H1 (cell line): ENCODE measurements around the gene RIMBP2. TPM values are rescaled to one million over a fixed set of nuclear protein-coding genes. Genes with fewer than 3 reads are reported as not detected.

ENCODE experiments used
- CTCF ChIA-PET: fragments of 300-600 bp; sonication (Branson Sonifier 250); formaldehyde crosslinking; loops from one replicate; lab custom pipeline; 2021; ENCODE audit not compliant: partially characterized antibody; lab: Charles Lee
- POLR2A ChIA-PET: fragments of 300-600 bp; sonication (Branson Sonifier 250); formaldehyde crosslinking; loops from one replicate; lab custom pipeline; 2021; ENCODE audit warnings: inconsistent platforms; ENCODE audit not compliant: partially characterized antibody; lab: Charles Lee
- DNase-seq, 2 experiments: peaks; one replicate each; pipeline versions ENCODE4 v3.0.0 to v3.0.0-alpha.2; 2010 to 2022; ENCODE audit warnings: low spot score in 2 of 2, low read depth in 1 of 2, mixed read lengths in 1 of 2
- FAIRE-seq: peaks from 2 replicates; lab custom pipeline; 2011; peaks lifted over from hg19 to GRCh38; lab: Jason Lieb, UNC
- H2AFZ ChIP-seq: 2 replicates; pipeline ENCODE4 v1.8.1; 2012; ENCODE audit warnings: low read length, inconsistent platforms
- H2AK5ac ChIP-seq: 2 replicates; pipeline ENCODE4 v1.6.1; 2013; ENCODE audit warnings: low read depth, low read length
- H2BK120ac ChIP-seq: replicated peaks from 2 replicates; pipeline ENCODE3; 2013; ENCODE audit warnings: low read depth, low read length, inconsistent platforms
- H2BK12ac ChIP-seq: 2 replicates; pipeline ENCODE4 v1.6.1; 2013; ENCODE audit warnings: low read depth, low read length
- H2BK15ac ChIP-seq: 2 replicates; pipeline ENCODE4 v1.6.1; 2013; ENCODE audit warnings: low read length
- H2BK20ac ChIP-seq: 2 replicates; pipeline ENCODE4 v1.6.1; 2013; ENCODE audit warnings: low read length
- H2BK5ac ChIP-seq: 2 replicates; pipeline ENCODE4 v1.6.1; 2013; ENCODE audit warnings: low read depth, low read length
- H3K14ac ChIP-seq: 2 replicates; pipeline ENCODE4 v1.6.1; 2013; ENCODE audit warnings: inconsistent platforms; ENCODE audit not compliant: insufficient read length
- H3K18ac ChIP-seq: 2 replicates; pipeline ENCODE4 v1.6.1; 2013; ENCODE audit warnings: low read length; ENCODE audit errors: extremely low read depth
- H3K23ac ChIP-seq: 2 replicates; pipeline ENCODE4 v1.6.1; 2013; ENCODE audit warnings: inconsistent platforms; ENCODE audit not compliant: insufficient read length
- H3K23me2 ChIP-seq: 2 replicates; pipeline ENCODE4 v1.6.1; 2013; ENCODE audit warnings: low read depth, low read length
- H3K27ac ChIP-seq: 2 replicates; pipeline ENCODE4 v1.6.1; 2011; ENCODE audit warnings: low read depth, low read length, inconsistent platforms
- H3K27me3 ChIP-seq, 4 experiments: replicated peaks in 1 of 4; 1 replicate in 1 of 4; 2 replicates in 3 of 4; pipeline versions ENCODE4 v1.6.1 to v1.8.1; 2011 to 2013; ENCODE audit warnings: low read length in 3 of 4, mild to moderate bottlenecking in 3 of 4, inconsistent platforms in 2 of 4, mixed read lengths in 2 of 4, moderate library complexity in 1 of 4; ENCODE audit not compliant: control insufficient read depth in 3 of 4, insufficient read depth in 3 of 4; ENCODE audit errors: extremely low read depth in 1 of 4
- H3K36me3 ChIP-seq, 4 experiments: 2 replicates each; pipeline versions ENCODE4 v1.6.1 to v1.8.1; 2011 to 2013; ENCODE audit warnings: mild to moderate bottlenecking in 4 of 4, low read length in 3 of 4, moderate library complexity in 2 of 4, control low read depth in 1 of 4, inconsistent platforms in 1 of 4; ENCODE audit not compliant: insufficient read depth in 4 of 4, control insufficient read depth in 2 of 4
- H3K4ac ChIP-seq: replicated peaks from 2 replicates; pipeline ENCODE3; 2013; ENCODE audit warnings: low read length, low read depth, mixed read lengths, inconsistent platforms; ENCODE audit not compliant: insufficient read length
- H3K4me1 ChIP-seq, 4 experiments: replicated peaks in 1 of 4; 1 replicate in 1 of 4; 2 replicates in 3 of 4; pipeline versions ENCODE4 v1.6.1 to v1.8.1; 2011 to 2013; ENCODE audit warnings: low read length in 3 of 4, inconsistent platforms in 2 of 4, mixed read lengths in 1 of 4; ENCODE audit not compliant: insufficient read depth in 4 of 4, control insufficient read depth in 3 of 4
- H3K4me2 ChIP-seq, 2 experiments: 2 replicates each; pipeline versions ENCODE4 v1.6.1 to v1.8.1; 2011 to 2013; ENCODE audit warnings: low read depth in 2 of 2, low read length in 2 of 2, control low read depth in 1 of 2, inconsistent platforms in 1 of 2, mild to moderate bottlenecking in 1 of 2; ENCODE audit not compliant: insufficient read depth in 1 of 2
- H3K4me3 ChIP-seq, 4 experiments: fragments of 200-600, 300-600 bp in 1 of 4; sonication (generic), shearing (Covaris generic), sonication (Bioruptor Twin) in 1 of 4; 2 replicates each; pipeline versions ENCODE4 v1.5.1 to v1.8.1; 2011 to 2016; ENCODE audit warnings: low read length in 4 of 4, low read depth in 3 of 4, control low read depth in 2 of 4, inconsistent platforms in 2 of 4, mild to moderate bottlenecking in 2 of 4, mixed read lengths in 1 of 4, moderate library complexity in 1 of 4; ENCODE audit not compliant: insufficient read depth in 2 of 4; ENCODE audit errors: extremely low read depth in 1 of 4
- H3K56ac ChIP-seq: replicated peaks from 2 replicates; pipeline ENCODE3; 2013; ENCODE audit warnings: low read depth, mild to moderate bottlenecking, mixed read lengths, low read length, inconsistent platforms; ENCODE audit not compliant: insufficient read length
- H3K79me1 ChIP-seq: 2 replicates; pipeline ENCODE4 v1.6.1; 2013; ENCODE audit warnings: low read depth, low read length, control low read depth
- H3K79me2 ChIP-seq, 2 experiments: 2 replicates each; pipeline versions ENCODE4 v1.6.1 to v1.8.1; 2012 to 2013; ENCODE audit warnings: low read length in 2 of 2, mild to moderate bottlenecking in 2 of 2, inconsistent platforms in 1 of 2; ENCODE audit not compliant: insufficient read depth in 2 of 2, control insufficient read depth in 1 of 2
- H3K9ac ChIP-seq, 4 experiments: replicated peaks in 1 of 4; 1 replicate in 1 of 4; 2 replicates in 3 of 4; pipeline versions ENCODE4 v1.6.1 to v1.8.1; 2011 to 2013; ENCODE audit warnings: low read depth in 3 of 4, low read length in 3 of 4, control low read depth in 2 of 4, mild to moderate bottlenecking in 2 of 4, moderate library complexity in 2 of 4, inconsistent platforms in 1 of 4; ENCODE audit errors: extremely low read depth in 1 of 4
- H3K9me3 ChIP-seq, 2 experiments: 2 replicates each; pipeline versions ENCODE4 v1.6.1 to v1.8.1; 2012 to 2013; ENCODE audit warnings: mild to moderate bottlenecking in 2 of 2, moderate library complexity in 2 of 2, control low read depth in 1 of 2, inconsistent platforms in 1 of 2, low read depth in 1 of 2, low read length in 1 of 2, mixed read lengths in 1 of 2; ENCODE audit not compliant: insufficient read depth in 2 of 2
- H4K20me1 ChIP-seq, 2 experiments: replicated peaks in 1 of 2; 2 replicates each; pipeline versions ENCODE3 to v1.8.1; 2011 to 2013; ENCODE audit warnings: inconsistent platforms in 2 of 2, low read length in 2 of 2, mild to moderate bottlenecking in 1 of 2; ENCODE audit not compliant: insufficient read depth in 2 of 2, control insufficient read depth in 1 of 2
- H4K5ac ChIP-seq: 2 replicates; pipeline ENCODE4 v1.6.1; 2013; ENCODE audit warnings: low read length, low read depth, mixed read lengths, inconsistent platforms; ENCODE audit not compliant: insufficient read length
- H4K8ac ChIP-seq: 2 replicates; pipeline ENCODE4 v1.8.0; 2013; ENCODE audit warnings: mild to moderate bottlenecking, moderate library complexity, low read length, inconsistent platforms; ENCODE audit not compliant: insufficient read depth; ENCODE audit errors: extremely low read depth
- H4K91ac ChIP-seq: replicated peaks from 2 replicates; pipeline ENCODE3; 2013; ENCODE audit warnings: low read length, mixed read lengths, inconsistent platforms; ENCODE audit not compliant: insufficient read length
- CTBP2 ChIP-seq: IDR thresholded peaks from 2 replicates; pipeline ENCODE4 v1.7.0; 2011; ENCODE audit warnings: borderline replicate concordance, mild to moderate bottlenecking, moderate library complexity, mixed read lengths, low read length; ENCODE audit not compliant: insufficient read depth, insufficient read length
- EGR1 ChIP-seq: IDR thresholded peaks from 2 replicates; pipeline ENCODE4 v1.6.1; 2011; ENCODE audit warnings: low read depth, low read length, borderline replicate concordance
- FOSL1 ChIP-seq: IDR thresholded peaks from 2 replicates; pipeline ENCODE4 v1.6.1; 2011; ENCODE audit warnings: mild to moderate bottlenecking, low read depth, low read length, moderate library complexity; ENCODE audit not compliant: insufficient read depth
- KDM1A ChIP-seq: fragments of 200-600, 300-600 bp; sonication (generic); IDR thresholded peaks from 2 replicates; pipeline ENCODE4 v1.7.1; 2016; ENCODE audit warnings: mild to moderate bottlenecking, low read length, borderline replicate concordance
- NRF1 ChIP-seq: IDR thresholded peaks from 2 replicates; pipeline ENCODE4 v1.6.1; 2011; ENCODE audit warnings: mild to moderate bottlenecking, low read depth, low read length, improper control_type of control experiment
- POU5F1 ChIP-seq: IDR thresholded peaks from 2 replicates; pipeline ENCODE4 v1.6.1; 2011; ENCODE audit warnings: low read depth, mild to moderate bottlenecking, low read length, moderate library complexity
- TAF1 ChIP-seq: IDR thresholded peaks from 2 replicates; pipeline ENCODE4 v1.6.1; 2011; ENCODE audit warnings: mild to moderate bottlenecking, low read depth, low read length
- WGBS, 2 experiments: shearing (Covaris generic) in 1 of 2; methylation state at CpG; one replicate each; pipeline versions ENCODE4 v1.1.6 to v1.1.7; 2013 to 2015; ENCODE audit warnings: low lambda C conversion rate in 2 of 2, mixed read lengths in 2 of 2, inconsistent platforms in 1 of 2, low coverage in 1 of 2, missing lambda C conversion rate in 1 of 2; ENCODE audit not compliant: insufficient replicate concordance in 2 of 2, insufficient coverage in 1 of 2, insufficient read length in 1 of 2; ENCODE audit errors: extremely low coverage in 1 of 2, missing lambda C conversion rate in 1 of 2; 5-methylcytosine and 5-hydroxymethylcytosine counted together
- polyA plus RNA-seq, 7 experiments: library from polyadenylated mRNA; depleted of rRNA in 3 of 7; stranded (reverse) in 5 of 7; unstranded in 2 of 7; fragments of >200 nt in 5 of 7; fragments of 200-250 nt in 2 of 7; gene quantifications; 1 replicate in 5 of 7; 2 replicates in 1 of 7; 4 replicates in 1 of 7; pipeline versions ENCODE4 v1.2.1 to v1.2.3, GENCODE V29; 2011 to 2013; ENCODE audit warnings: missing spikeins in 2 of 7, mixed read lengths in 2 of 7
- total RNA-seq: library from RNA; stranded (reverse); fragmentation: NEBNext Ultra II Directional; extraction: Animal tissue kit (Norgen Biotek cat#: 25700); gene quantifications from 2 replicates; pipeline ENCODE4 v1.2.1, GENCODE V29; 2021

RIMBP2 gene
- total and polyA plus RNA-seq, 2 of the 8 experiments (the other 6 are each of a cell fraction or from before 2014, with no cell fraction given) = 0.18 to 0.65 TPM

GRCh38 chr12:130465626-130466025, 250.5 kb downstream of the RIMBP2 start:
- Histone ChIP-seq H2BK120ac (no peak overlapping the region), H3K9me3 (no peaks in the 10 kb centered on the region), H4K20me1 (no peaks in the 10 kb centered on the region), H3K27ac (no peak overlapping the region), H2AK5ac (no peak overlapping the region), H4K5ac (no peak overlapping the region), H2AFZ (no peak overlapping the region), H2BK15ac (no peak overlapping the region), H3K4ac (no peak overlapping the region), H2BK5ac (no peak overlapping the region), H3K18ac (no peak overlapping the region), H3K23me2 (no peaks in the 10 kb centered on the region), H4K8ac (no peak overlapping the region), H2BK20ac (no peak overlapping the region), H3K79me1 (no peaks in the 10 kb centered on the region), H4K91ac (no peak overlapping the region), H3K23ac (no peak overlapping the region)
- POLR2A ChIA-PET = no interaction called here
- TF ChIP-seq EGR1 (no peak), POU5F1 (no peak), TAF1 (no peak), FOSL1 (no peak), KDM1A (no peak), CTBP2 (no peak), NRF1 (no peak)
- TF ChIP-seq, all 59 proteins: peak for 0
- no peak for DNase-seq
- Histone ChIP-seq H3K14ac (no peak overlapping the region), H3K4me2 (no peak overlapping the region), H3K9ac (no peak overlapping the region), H2BK12ac (no peak overlapping the region), H3K56ac (no peak overlapping the region), H3K4me3 (no peak overlapping the region), H3K4me1 (peaks cover 0 to 6% (median 0%) of the 10 kb centered on the region in 4 experiments; a peak in 1 of 7 replicates), H3K79me2 (no peaks in the 10 kb centered on the region), H3K36me3 (no peaks in the 10 kb centered on the region), H3K27me3 (no peaks in the 10 kb centered on the region)
- 86% methylated on average over 9 of the region's 10 CpGs; no CpG with 5 or more reads in 1 of the 2 experiments for WGBS, 2 experiments
- CTCF ChIA-PET = interaction anchor here (1.1 kb wide), 1 partner anchor 12 kb away, joined by 3 read pairs; no protein-coding TSS in a partner anchor
- no peak for FAIRE-seq
